Choroid plexus epithelial cell (primary cell): Measurements from ENCODE around the gene ABI3BP.

ENCODE experiments used
- DNase-seq: peaks from one replicate; pipeline ENCODE4 v3.0.0-alpha.2; 2010; ENCODE audit warnings: low read depth
- H3K4me3 ChIP-seq: 2 replicates; pipeline ENCODE4 v1.5.1; 2011; ENCODE audit warnings: low read depth, mild to moderate bottlenecking, control low read depth, low read length, moderate library complexity
- TF ChIP-seq, protein P1 (sequence below): conservative IDR thresholded peaks from 2 replicates; pipeline ENCODE4 v1.5.1; 2011; ENCODE audit warnings: low read depth, mild to moderate bottlenecking, control low read depth, inconsistent platforms, low read length, moderate library complexity

ABI3BP gene, protein sequence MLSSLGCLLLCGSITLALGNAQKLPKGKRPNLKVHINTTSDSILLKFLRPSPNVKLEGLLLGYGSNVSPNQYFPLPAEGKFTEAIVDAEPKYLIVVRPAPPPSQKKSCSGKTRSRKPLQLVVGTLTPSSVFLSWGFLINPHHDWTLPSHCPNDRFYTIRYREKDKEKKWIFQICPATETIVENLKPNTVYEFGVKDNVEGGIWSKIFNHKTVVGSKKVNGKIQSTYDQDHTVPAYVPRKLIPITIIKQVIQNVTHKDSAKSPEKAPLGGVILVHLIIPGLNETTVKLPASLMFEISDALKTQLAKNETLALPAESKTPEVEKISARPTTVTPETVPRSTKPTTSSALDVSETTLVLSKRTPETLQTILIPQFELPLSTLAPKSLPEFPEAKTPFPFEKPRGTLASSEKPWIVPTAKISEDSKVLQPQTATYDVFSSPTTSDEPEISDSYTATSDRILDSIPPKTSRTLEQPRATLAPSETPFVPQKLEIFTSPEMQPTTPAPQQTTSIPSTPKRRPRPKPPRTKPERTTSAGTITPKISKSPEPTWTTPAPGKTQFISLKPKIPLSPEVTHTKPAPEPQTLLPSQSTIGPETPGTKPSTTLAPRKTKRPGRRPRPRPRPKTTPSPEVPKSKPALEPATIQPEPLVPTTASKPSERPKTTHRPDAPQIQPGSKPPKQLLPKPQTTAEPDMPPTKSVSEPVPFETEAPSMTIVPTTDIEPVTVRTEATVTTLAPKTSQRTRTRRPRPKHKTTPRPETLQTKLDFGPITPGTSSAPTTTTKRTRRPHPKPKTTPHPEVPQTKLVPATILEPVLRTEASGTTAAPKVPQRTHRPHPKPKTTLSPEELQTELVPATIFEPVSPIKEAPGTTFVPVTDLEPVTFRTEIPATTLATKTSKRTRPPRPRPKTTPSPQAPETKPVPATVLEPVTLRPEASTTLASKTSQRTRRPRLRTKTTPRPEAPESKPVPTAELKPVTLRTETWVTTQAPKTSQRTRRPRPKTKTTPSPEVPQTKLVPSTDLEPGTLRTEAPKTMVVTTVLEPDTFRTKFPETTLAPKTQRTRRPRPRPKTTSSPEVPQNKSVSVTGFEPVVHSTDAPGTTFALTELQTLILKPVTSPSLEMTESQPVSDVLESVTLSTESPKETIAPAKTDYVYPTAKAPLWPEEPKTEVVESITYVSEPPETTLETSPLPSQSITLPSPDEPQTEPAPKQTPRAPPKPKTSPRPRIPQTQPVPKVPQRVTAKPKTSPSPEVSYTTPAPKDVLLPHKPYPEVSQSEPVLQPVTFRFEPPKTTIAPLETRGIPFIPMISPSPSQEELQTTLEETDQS (N-terminal part only)

GRCh38 chr3:100993309-100993708 is at the start of gene ABI3BP:
Gene ABI3BP, minus strand, starts transcription at chr3:100993421. Its CDS starts 37 bp downstream, at chr3:100993384.
- peak within 1 kb of the TSS; percentile 55 for H3K4me3 ChIP-seq
- DNase-seq = peak; percentile 90
- TF ChIP-seq, protein P1, sequence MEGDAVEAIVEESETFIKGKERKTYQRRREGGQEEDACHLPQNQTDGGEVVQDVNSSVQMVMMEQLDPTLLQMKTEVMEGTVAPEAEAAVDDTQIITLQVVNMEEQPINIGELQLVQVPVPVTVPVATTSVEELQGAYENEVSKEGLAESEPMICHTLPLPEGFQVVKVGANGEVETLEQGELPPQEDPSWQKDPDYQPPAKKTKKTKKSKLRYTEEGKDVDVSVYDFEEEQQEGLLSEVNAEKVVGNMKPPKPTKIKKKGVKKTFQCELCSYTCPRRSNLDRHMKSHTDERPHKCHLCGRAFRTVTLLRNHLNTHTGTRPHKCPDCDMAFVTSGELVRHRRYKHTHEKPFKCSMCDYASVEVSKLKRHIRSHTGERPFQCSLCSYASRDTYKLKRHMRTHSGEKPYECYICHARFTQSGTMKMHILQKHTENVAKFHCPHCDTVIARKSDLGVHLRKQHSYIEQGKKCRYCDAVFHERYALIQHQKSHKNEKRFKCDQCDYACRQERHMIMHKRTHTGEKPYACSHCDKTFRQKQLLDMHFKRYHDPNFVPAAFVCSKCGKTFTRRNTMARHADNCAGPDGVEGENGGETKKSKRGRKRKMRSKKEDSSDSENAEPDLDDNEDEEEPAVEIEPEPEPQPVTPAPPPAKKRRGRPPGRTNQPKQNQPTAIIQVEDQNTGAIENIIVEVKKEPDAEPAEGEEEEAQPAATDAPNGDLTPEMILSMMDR = no peak

GRCh38 chr3:101039285-101039684 is 46.1 kb upstream of the ABI3BP start:
- no peak for DNase-seq
- no peak overlapping the region for H3K4me3 ChIP-seq

GRCh38 chr3:101038880-101039279 is 45.7 kb upstream of the ABI3BP start:
- DNase-seq = no peak
- H3K4me3 ChIP-seq = no peak overlapping the region
- TF ChIP-seq, protein P1 = no peak

More at GRCh38 chr3:101039285-101039684, 46.1 kb upstream of the ABI3BP start:
- TF ChIP-seq, protein P1 = no peak

- peak; percentile 42 for DNase-seq
- no peak overlapping the region for H3K4me3 ChIP-seq
- TF ChIP-seq, protein P1 = no peak
These were observed 45.2 kb upstream of the ABI3BP start for GRCh38 chr3:101038393-101038792.

DNA sequence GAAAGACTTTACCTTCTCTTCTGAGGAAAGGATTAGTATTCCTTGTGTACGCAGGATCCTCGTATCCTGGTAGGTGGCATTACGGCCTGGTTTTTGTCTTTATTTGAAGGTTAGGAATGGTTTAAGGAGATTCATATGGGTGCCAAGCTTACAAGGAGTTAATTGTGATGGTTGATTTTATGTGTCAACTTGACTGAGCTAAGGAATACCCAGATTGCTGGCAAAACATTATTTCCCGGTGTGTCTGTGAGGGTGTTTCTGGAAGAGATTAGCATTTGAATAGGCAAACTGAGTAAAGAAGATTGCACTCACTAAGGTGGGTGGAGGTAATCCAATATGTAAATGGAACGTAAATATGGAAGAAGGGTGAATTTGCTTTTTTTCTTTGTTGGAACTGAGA is 44.4 kb upstream of the ABI3BP start:
- no peak overlapping the region for H3K4me3 ChIP-seq
- no peak for DNase-seq
- TF ChIP-seq, protein P1 = no peak

DNA sequence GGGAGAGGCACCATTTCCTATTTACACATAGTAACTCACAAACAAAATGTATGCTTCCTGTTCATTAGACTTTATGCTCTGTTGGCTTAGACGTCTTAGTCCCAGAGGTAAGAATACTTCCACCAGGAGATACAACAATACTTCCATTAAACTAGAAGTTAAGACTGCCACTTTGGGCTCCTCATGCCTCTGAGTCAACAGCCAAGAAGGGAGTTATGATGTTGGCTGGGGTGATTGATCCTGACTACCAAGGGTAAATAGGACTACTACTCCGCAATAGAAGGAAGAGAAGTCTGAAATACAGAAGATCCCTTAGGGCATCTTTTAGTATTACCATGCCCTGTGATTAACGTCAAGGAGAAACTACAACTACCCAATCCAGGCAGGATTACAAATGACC is 43.5 kb upstream of the ABI3BP start:
- no peak overlapping the region for H3K4me3 ChIP-seq
- DNase-seq = no peak
- TF ChIP-seq, protein P1 = no peak
